ENCODE measurements around the gene PLEKHJ1.

PLEKHJ1 gene

GRCh38 chr19:2249010-2249866, 13.1 kb upstream of the PLEKHJ1 start, which contains the start of gene AMH:
AMH (plus strand) TSS chr19:2249323; CDS start chr19:2249333, 10 bp downstream.
- no peak for DNase-seq (ENCODE audit: low read depth)

- no peak for DNase-seq (ENCODE audit: low read depth)
Measured at GRCh38 chr19:2248136-2249009, 12.2 kb upstream of the PLEKHJ1 start.

GRCh38 chr19:2247433-2248101, 11.4 kb upstream of the PLEKHJ1 start:
- DNase-seq (ENCODE audit: low read depth): no peak

GRCh38 chr19:2246801-2247361, 10.8 kb upstream of the PLEKHJ1 start:
- DNase-seq (ENCODE audit: low read depth): no peak

GRCh38 chr19:2246014-2246620, 10.0 kb upstream of the PLEKHJ1 start:
- DNase-seq (ENCODE audit: low read depth): no peak

GRCh38 chr19:2245273-2245672, 9.1 kb upstream of the PLEKHJ1 start:
- no peak for DNase-seq (ENCODE audit: low read depth)

GRCh38 chr19:2244486-2244885, 8.4 kb upstream of the PLEKHJ1 start:
- no peak for DNase-seq (ENCODE audit: low read depth)

- DNase-seq (ENCODE audit: low read depth): no peak
Measured at GRCh38 chr19:2244125-2244411, 7.9 kb upstream of the PLEKHJ1 start.

- no peak for DNase-seq (ENCODE audit: low read depth)
Measured at GRCh38 chr19:2243274-2244124, 7.4 kb upstream of the PLEKHJ1 start.

GRCh38 chr19:2242816-2243215, 6.7 kb upstream of the PLEKHJ1 start:
- no peak for DNase-seq (ENCODE audit: low read depth)

GRCh38 chr19:2242092-2242537, 6.0 kb upstream of the PLEKHJ1 start:
- DNase-seq (ENCODE audit: low read depth): no peak

GRCh38 chr19:2240881-2241760, 5.0 kb upstream of the PLEKHJ1 start:
- no peak for DNase-seq (ENCODE audit: low read depth)

- DNase-seq (ENCODE audit: low read depth): no peak
Measured at GRCh38 chr19:2239771-2240770, 3.9 kb upstream of the PLEKHJ1 start.

- DNase-seq (ENCODE audit: low read depth): no peak
Measured at GRCh38 chr19:2239173-2239572, 3.0 kb upstream of the PLEKHJ1 start.

- no peak for DNase-seq (ENCODE audit: low read depth)
Measured at GRCh38 chr19:2237869-2238153, 1.7 kb upstream of the PLEKHJ1 start.

GRCh38 chr19:2237051-2237868, 1.1 kb upstream of the PLEKHJ1 start:
- no peak for DNase-seq (ENCODE audit: low read depth)

- DNase-seq (ENCODE audit: low read depth): no peak
Measured at GRCh38 chr19:2236064-2236313, 140 bp downstream of the PLEKHJ1 start.

- no peak for DNase-seq (ENCODE audit: low read depth)
Measured at GRCh38 chr19:2235381-2236063, 607 bp downstream of the PLEKHJ1 start.
